Suprapubic skin (tissue), 3 donors: ENCODE measurements around the gene CHDH.

ENCODE experiments used
- CTCF ChIP-seq, 2 donors: fragments of 200-600 bp in 1 of 2; fragments of 450-650 bp in 1 of 2; sonication (generic) in 1 of 2; IDR thresholded peaks; one replicate each; pipeline ENCODE4 v1.5.1; 2016 to 2019; ENCODE audit warnings: antibody characterized with exemption in 2 of 2, mild to moderate bottlenecking in 1 of 2, moderate library complexity in 1 of 2
- EP300 ChIP-seq: sonication (generic); formaldehyde crosslinking; IDR thresholded peaks from one replicate; pipeline ENCODE4 v1.6.1; 2017; ENCODE audit warnings: antibody characterized with exemption

- no peak for TF ChIP-seq CTCF (IDR thresholded peaks at IDR 0.05)
- TF ChIP-seq EP300 = no peak
Measured at GRCh38 chr3:53846851-53847155, 584 bp upstream of the CHDH start.
